Esophagus muscularis mucosa (tissue), 4 donors: ENCODE results near the gene GPR171. TPM values are rescaled to one million over a fixed set of nuclear protein-coding genes. Genes with fewer than 3 reads are reported as not detected.
"Not testable (repeated sequence)": the region's sequence is repeated elsewhere in the genome, so short reads cannot be mapped to it uniquely, and the experiment has no call there.

Experiments
- DNase-seq: peaks from one replicate; pipeline ENCODE4 v3.0.0-alpha.2; 2017; ENCODE audit errors: extremely low spot score
- H3K27ac ChIP-seq, 4 donors: fragments of 200-600 bp; sonication (generic); replicated peaks in 1 of 4; 1 replicate in 3 of 4; 2 replicates in 1 of 4; pipeline ENCODE4 v1.5.1; 2016 to 2019; ENCODE audit warnings: mild to moderate bottlenecking in 1 of 4
- H3K27me3 ChIP-seq, 4 donors: fragments of 200-600 bp; sonication (generic); one replicate each; pipeline versions ENCODE4 v1.5.1 to v1.6.0; 2016 to 2019
- H3K36me3 ChIP-seq, 4 donors: fragments of 200-600 bp; sonication (generic); one replicate each; pipeline ENCODE4 v1.5.1; 2016 to 2019
- H3K4me1 ChIP-seq, 4 donors: fragments of 200-600 bp; sonication (generic); one replicate each; pipeline ENCODE4 v1.5.1; 2016 to 2019
- H3K4me3 ChIP-seq, 4 donors: fragments of 200-600 bp; sonication (generic); 1 replicate in 2 of 4; 2 replicates in 2 of 4; pipeline ENCODE4 v1.5.1; 2016 to 2019; ENCODE audit warnings: mild to moderate bottlenecking in 4 of 4, moderate library complexity in 1 of 4
- H3K9me3 ChIP-seq, 4 donors: fragments of 200-600 bp; sonication (generic); 1 replicate in 3 of 4; 2 replicates in 1 of 4; pipeline ENCODE4 v1.5.1; 2016 to 2019
- EP300 ChIP-seq: sonication (generic); formaldehyde crosslinking; IDR thresholded peaks from one replicate; pipeline ENCODE4 v1.6.1; 2017; ENCODE audit warnings: antibody characterized with exemption
- POLR2A ChIP-seq: fragments of 450-650 bp; IDR thresholded peaks from one replicate; pipeline ENCODE4 v1.6.1; 2017; ENCODE audit warnings: antibody characterized with exemption, moderate library complexity, mild to moderate bottlenecking, low read depth
- POLR2AphosphoS5 ChIP-seq, 2 donors: sonication (generic); formaldehyde crosslinking; IDR thresholded peaks; one replicate each; pipeline ENCODE4 v1.6.1; 2017; ENCODE audit warnings: antibody characterized with exemption in 2 of 2
- WGBS: methylation state at CpG from one replicate; pipeline ENCODE4 v1.1.5; 2018; 5-methylcytosine and 5-hydroxymethylcytosine counted together
- intact Hi-C: fragments of 100-400 bp; cut with DNase I; formaldehyde crosslinking; loops from one replicate; pipeline ENCODE4 v1.15.1; 2023
- total RNA-seq, 4 donors: library from RNA; depleted of rRNA; stranded (reverse); fragments of >200 nt; gene quantifications; one replicate each; pipeline versions ENCODE4 v1.1.0 to v1.2.1, GENCODE V29; 2016
- TF ChIP-seq, protein P1 (sequence below), 3 experiments: fragments of 200-600 bp in 2 of 3; fragments of 450-650 bp in 1 of 3; sonication (generic) in 2 of 3; IDR thresholded peaks; one replicate each; pipeline ENCODE4 v1.5.1; 2017 to 2019; ENCODE audit warnings: antibody characterized with exemption in 3 of 3, mild to moderate bottlenecking in 2 of 3, moderate library complexity in 1 of 3

The GPR171 gene, protein sequence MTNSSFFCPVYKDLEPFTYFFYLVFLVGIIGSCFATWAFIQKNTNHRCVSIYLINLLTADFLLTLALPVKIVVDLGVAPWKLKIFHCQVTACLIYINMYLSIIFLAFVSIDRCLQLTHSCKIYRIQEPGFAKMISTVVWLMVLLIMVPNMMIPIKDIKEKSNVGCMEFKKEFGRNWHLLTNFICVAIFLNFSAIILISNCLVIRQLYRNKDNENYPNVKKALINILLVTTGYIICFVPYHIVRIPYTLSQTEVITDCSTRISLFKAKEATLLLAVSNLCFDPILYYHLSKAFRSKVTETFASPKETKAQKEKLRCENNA
- total RNA-seq = 1 to 10 TPM in 2 of 4 donors, under 1 TPM in 2; 0.46 to 3.7 (median 1.3) TPM

DNA sequence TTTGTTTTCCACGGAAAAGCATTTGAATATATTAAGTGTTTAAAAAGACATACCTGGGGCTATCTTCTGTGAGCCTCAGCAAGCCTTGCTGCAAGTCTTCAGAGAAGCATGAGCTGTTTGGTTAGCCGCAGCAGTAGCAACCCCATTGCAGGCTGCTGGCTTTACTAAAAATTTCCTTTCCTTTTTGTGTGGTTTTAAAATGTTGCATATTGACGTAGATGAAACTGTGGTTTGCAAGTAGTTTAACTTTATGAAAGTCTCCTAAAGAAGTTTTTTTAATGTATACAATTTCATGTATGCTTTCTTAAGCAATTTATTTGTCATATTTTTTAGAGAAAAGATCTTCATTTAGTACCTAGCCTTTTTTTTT, at the start of gene GPR171:
TSS of gene GPR171 (minus strand) at position 166 of the 370 bp plus-strand sequence. CDS start 3,830 bp downstream, outside the sequence.
- Histone ChIP-seq H3K36me3 (no peaks in the 10 kb centered on the region), H3K9me3 (no peaks in the 10 kb centered on the region), H3K27ac (no peak within 1 kb of the TSS), H3K4me1 (no peaks in the 10 kb centered on the region), H3K4me3 (no peak within 1 kb of the TSS), H3K27me3 (no peaks in the 10 kb centered on the region)
- intact Hi-C loops = no loop called here
- WGBS = 91% methylated on average over 3 of the region's 3 CpGs
- DNase-seq = no peak
- TF ChIP-seq POLR2A = no peak
- no peak for TF ChIP-seq EP300
- TF ChIP-seq, protein P1, sequence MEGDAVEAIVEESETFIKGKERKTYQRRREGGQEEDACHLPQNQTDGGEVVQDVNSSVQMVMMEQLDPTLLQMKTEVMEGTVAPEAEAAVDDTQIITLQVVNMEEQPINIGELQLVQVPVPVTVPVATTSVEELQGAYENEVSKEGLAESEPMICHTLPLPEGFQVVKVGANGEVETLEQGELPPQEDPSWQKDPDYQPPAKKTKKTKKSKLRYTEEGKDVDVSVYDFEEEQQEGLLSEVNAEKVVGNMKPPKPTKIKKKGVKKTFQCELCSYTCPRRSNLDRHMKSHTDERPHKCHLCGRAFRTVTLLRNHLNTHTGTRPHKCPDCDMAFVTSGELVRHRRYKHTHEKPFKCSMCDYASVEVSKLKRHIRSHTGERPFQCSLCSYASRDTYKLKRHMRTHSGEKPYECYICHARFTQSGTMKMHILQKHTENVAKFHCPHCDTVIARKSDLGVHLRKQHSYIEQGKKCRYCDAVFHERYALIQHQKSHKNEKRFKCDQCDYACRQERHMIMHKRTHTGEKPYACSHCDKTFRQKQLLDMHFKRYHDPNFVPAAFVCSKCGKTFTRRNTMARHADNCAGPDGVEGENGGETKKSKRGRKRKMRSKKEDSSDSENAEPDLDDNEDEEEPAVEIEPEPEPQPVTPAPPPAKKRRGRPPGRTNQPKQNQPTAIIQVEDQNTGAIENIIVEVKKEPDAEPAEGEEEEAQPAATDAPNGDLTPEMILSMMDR (IDR thresholded peaks at IDR 0.05) = no peak
- no peak for TF ChIP-seq POLR2AphosphoS5 (IDR thresholded peaks at IDR 0.05)

DNA sequence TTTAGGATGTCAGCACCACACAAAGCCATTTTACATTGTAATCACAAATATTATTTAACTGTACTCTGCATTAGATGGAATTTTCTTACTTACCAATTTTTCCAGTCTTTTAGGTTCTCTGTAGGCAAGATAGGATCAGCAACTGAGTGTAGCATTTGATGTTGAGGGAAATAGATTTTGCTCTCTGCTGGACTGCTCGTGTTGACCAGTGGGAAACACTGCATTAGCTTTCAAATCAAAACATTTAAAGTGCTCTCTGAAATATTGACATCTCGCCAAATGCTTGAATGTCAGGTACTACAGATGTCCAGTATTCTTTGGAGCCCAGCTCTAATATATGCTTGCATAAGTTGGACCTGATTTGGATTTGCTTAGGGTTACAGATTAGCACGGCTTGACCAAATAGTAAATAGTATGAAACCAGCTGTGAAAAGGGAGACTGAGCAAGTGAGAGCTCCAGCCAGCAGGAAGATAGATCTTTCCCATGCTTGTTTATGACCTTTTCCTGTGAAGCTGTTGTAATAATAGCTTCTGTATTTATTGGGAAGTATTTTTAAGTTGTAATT, 45.8 kb upstream of the GPR171 start:
- 53% methylated on average over 3 of the region's 3 CpGs for WGBS
- Histone ChIP-seq H3K27ac (peak overlapping the region; percentile 8 to 48 (median 30)), H3K9me3 (no peaks in the 10 kb centered on the region), H3K4me3 (peak overlapping the region in 3 of 4 donors; percentile 1 to 30 (median 10)), H3K27me3 (no peaks in the 10 kb centered on the region), H3K4me1 (peaks cover 3 to 39% (median 29%) of the 10 kb centered on the region in 4 donors), H3K36me3 (no peaks in the 10 kb centered on the region)
- intact Hi-C loops = no loop called here
- no peak for TF ChIP-seq EP300
- TF ChIP-seq POLR2AphosphoS5 (IDR thresholded peaks at IDR 0.05) = no peak
- no peak for TF ChIP-seq POLR2A
- TF ChIP-seq, protein P1 (IDR thresholded peaks at IDR 0.05) = no peak
- DNase-seq = no peak

DNA sequence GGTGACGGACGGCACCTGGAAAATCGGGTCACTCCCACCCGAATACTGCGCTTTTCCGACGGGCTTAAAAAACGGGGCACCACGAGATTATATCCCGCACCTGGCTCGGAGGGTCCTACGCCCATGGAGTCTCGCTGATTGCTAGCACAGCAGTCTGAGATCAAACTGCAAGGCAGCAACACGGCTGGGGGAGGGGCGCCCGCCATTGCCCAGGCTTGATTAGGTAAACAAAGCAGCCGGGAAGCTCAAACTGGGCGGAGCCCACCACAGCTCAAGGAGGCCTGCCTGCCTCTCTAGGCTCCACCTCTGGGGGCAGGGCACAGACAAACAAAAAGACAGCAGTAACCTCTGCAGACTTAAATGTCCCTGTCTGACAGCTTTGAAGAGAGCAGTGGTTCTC, 39.0 kb upstream of the GPR171 start:
- DNase-seq, H3K9me3 ChIP-seq, H3K36me3 ChIP-seq, intact Hi-C loops, H3K4me1 ChIP-seq, H3K4me3 ChIP-seq, H3K27ac ChIP-seq, H3K27me3 ChIP-seq: not testable (repeated sequence)
- WGBS = 100% methylated on average over 3 of the region's 18 CpGs

DNA sequence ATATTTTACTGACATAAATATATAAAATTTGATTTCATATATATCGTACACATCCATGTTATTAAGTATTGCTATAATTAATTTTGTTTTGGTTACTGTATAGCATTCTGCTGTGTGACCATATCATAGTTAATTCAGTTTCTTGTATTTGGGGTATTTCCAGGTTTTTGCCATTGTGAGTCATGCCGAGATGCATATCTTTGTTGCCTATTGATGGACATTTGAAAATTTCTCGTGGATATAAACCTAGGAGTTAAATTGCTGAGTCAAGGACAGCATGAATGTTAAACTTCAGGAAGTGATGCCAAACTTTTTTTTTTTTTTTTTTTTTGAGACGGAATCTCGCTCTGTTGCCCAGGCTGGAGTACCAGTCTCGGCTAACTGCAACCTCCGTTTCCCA, 33.7 kb upstream of the GPR171 start:
- Histone ChIP-seq H3K27ac (peak overlapping the region in 1 of 4 donors; percentile 30), H3K36me3 (no peaks in the 10 kb centered on the region), H3K4me1 (peaks cover 0 to 38% (median 28%) of the 10 kb centered on the region in 4 donors), H3K4me3 (no peak overlapping the region), H3K9me3 (no peaks in the 10 kb centered on the region), H3K27me3 (no peaks in the 10 kb centered on the region)
- no peak for DNase-seq
- intact Hi-C loops = no loop called here
- 85% methylated on average over 7 of the region's 7 CpGs for WGBS
- TF ChIP-seq, protein P1 (IDR thresholded peaks at IDR 0.05) = no peak
- TF ChIP-seq EP300 (no peak), POLR2A (no peak), POLR2AphosphoS5 (IDR thresholded peaks at IDR 0.05) (no peak)

DNA sequence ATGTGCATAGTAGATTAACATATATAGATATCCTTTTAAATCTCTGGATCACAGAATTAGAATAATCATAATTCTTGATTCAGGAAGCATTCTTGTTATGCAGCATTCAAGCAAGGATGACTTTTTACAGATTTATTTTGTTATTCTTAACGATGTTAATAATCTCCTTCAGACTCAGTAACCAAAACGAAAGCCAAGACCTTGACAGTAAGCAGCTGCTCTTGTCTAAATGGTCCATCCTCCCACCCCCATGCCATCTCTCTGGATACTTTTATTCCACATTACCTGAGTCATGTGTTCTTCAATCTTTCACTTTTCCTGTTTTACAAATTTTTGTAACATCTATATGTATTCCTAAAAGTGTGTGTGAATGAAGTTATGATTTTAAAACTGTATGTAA, 33.3 kb upstream of the GPR171 start:
- H3K4me3 ChIP-seq = no peak overlapping the region
- H3K36me3 ChIP-seq = no peaks in the 10 kb centered on the region
- no peaks in the 10 kb centered on the region for H3K27me3 ChIP-seq
- TF ChIP-seq POLR2AphosphoS5 (IDR thresholded peaks at IDR 0.05) (peak in 1 of 2 donors; percentile 22), POLR2A (no peak)
- TF ChIP-seq, protein P1 (IDR thresholded peaks at IDR 0.05) = no peak
- H3K9me3 ChIP-seq = no peaks in the 10 kb centered on the region
- intact Hi-C loops = no loop called here
- H3K27ac ChIP-seq = peak overlapping the region in 2 of 4 donors; percentile 27 to 30
- 40% methylated on average over 2 of the region's 2 CpGs for WGBS
- H3K4me1 ChIP-seq = peaks cover 0 to 38% (median 28%) of the 10 kb centered on the region in 4 donors
- no peak for DNase-seq
